K562 (cell line): Measurements from ENCODE around the gene PRTN3. TPM values are rescaled to one million over a fixed set of nuclear protein-coding genes. Genes with fewer than 3 reads are reported as not detected.

Experiments used
- ATF3 ChIP-seq, 2 experiments: fragments of 450-650 bp in 1 of 2; sonication (generic) in 1 of 2; formaldehyde crosslinking in 1 of 2; IDR thresholded peaks in 1 of 2; conservative IDR thresholded peaks in 1 of 2; 2 replicates each; pipeline versions ENCODE4 v1.6.1 to v1.8.1; 2016 to 2023; ENCODE audit warnings: mild to moderate bottlenecking in 2 of 2, moderate library complexity in 2 of 2, inconsistent platforms in 1 of 2, missing genetic modification reagents in 1 of 2
- ELF1 ChIP-seq: fragments of 200-800 bp; sonication (Bioruptor generic); IDR thresholded peaks from 2 replicates; pipeline ENCODE4 v1.6.1; 2016; ENCODE audit warnings: missing genetic modification characterization, missing compliant biosample characterization
- NCOA6 ChIP-seq: fragments of 450-650 bp; IDR thresholded peaks from 2 replicates; pipeline ENCODE4 v1.6.1; 2017; ENCODE audit warnings: mild to moderate bottlenecking
- PHF20 ChIP-seq: fragments of 450-650 bp; IDR thresholded peaks from 2 replicates; pipeline ENCODE4 v1.6.1; 2018; ENCODE audit not compliant: partially characterized antibody
- RB1 ChIP-seq: fragments of 450-650 bp; IDR thresholded peaks from 2 replicates; pipeline ENCODE4 v1.6.1; 2017; ENCODE audit warnings: low read depth, mild to moderate bottlenecking
- SMARCA4 ChIP-seq: fragments of 450-650 bp; IDR thresholded peaks from 2 replicates; pipeline ENCODE4 v1.6.1; 2016
- USF1 ChIP-seq: sonication (generic); formaldehyde crosslinking; IDR thresholded peaks from 2 replicates; pipeline ENCODE4 v1.9.0; 2022; ENCODE audit warnings: mild to moderate bottlenecking, missing genetic modification reagents
- ZNF518B ChIP-seq: fragments of 250-450 bp; sonication (Bioruptor Pico); IDR thresholded peaks from 2 replicates; pipeline ENCODE4 v1.5.0; 2021; ENCODE audit warnings: mild to moderate bottlenecking, moderate library complexity
- polyA plus RNA-seq, 8 experiments: library from polyadenylated mRNA; depleted of rRNA in 4 of 8; stranded (reverse) in 5 of 8; unstranded in 3 of 8; fragments of >200 nt; fragmentation: Nextera tagmentation in 2 of 8; fragmentation: Illumina TruSeq in 1 of 8; extraction: Ambion mirVana in 2 of 8; extraction: Trizol in 1 of 8; gene quantifications; 2 replicates each; pipeline versions ENCODE4 v1.2.1 to v1.2.3, GENCODE V29; 2011 to 2014; ENCODE audit warnings: inconsistent platforms in 1 of 8, missing spikeins in 1 of 8
- total RNA-seq, 7 experiments: library from RNA; depleted of rRNA in 6 of 7; stranded (reverse); fragments of >200 nt in 6 of 7; fragmentation: Illumina TruSeq in 2 of 7; extraction: Trizol in 2 of 7; gene quantifications; 2 replicates each; pipeline versions ENCODE4 v1.2.1 to v1.2.3, GENCODE V29; 2011 to 2021; ENCODE audit warnings: low replicate concordance in 1 of 7
- TF ChIP-seq, protein P1 (sequence below): fragments of 450-650 bp; formaldehyde crosslinking; IDR thresholded peaks from 2 replicates; pipeline ENCODE4 v1.4.0; 2022; ENCODE audit warnings: missing genetic modification characterization
- TF ChIP-seq, protein P2 (sequence below): fragments of 450-650 bp; IDR thresholded peaks from 2 replicates; pipeline ENCODE4 v1.6.1; 2018; ENCODE audit not compliant: partially characterized antibody
- TF ChIP-seq, protein P3 (sequence below): fragments of 450-650 bp; IDR thresholded peaks from 2 replicates; pipeline ENCODE4 v1.6.1; 2017; ENCODE audit warnings: antibody characterized with exemption, mild to moderate bottlenecking

PRTN3 gene
- total and polyA plus RNA-seq, 9 of the 15 experiments (the other 6 are each of a cell fraction or from before 2014, with no cell fraction given): 0.14 to 0.86 (median 0.43) TPM; not detected in 3

DNA sequence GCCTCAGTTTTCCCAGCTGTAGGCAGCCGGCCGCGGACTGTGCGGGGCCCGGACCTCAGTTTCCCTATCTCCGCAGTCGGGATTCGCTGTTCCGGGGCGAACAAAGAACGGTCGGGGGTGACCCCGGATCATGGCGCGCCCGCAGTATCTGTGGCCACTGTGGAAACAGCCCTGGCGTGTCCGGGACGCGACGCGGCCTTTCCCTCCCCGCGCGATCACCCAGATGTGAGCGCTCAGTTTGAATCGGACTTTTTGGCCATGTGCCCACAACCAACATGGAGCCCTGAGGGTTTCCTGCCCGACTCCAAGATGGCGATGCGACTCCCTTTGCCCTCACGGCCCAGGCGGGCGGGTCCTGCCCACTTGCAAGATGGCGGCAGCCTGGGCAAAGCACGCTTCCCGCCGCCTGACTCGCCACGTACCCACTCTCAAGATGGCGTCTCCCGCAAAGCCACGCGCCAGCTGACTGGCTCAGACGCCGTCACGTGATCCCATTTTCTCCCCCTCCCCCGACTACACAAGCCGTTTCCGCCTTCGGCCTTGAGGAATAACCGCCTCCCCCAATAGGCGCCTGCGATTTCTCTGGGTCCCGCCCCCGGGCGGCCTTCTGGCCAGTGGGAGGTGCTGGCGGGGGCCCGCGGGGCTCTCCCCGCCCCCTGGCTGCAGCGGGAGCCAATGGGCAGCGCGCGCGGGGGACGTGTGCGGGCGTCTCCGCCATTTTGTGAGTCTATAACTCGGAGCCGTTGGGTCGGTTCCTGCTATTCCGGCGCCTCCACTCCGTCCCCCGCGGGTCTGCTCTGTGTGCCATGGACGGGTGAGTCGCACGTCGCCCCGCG, 43.9 kb upstream of the PRTN3 start, which contains the start of gene PTBP1 (continued):
- TF ChIP-seq ZNF518B (no peak), RB1 (peak; percentile 48; the same call in 1 of the 2 replicates), ATF3 (IDR thresholded peaks at IDR 0.05) (peak; percentile 59; the same call in 1 of the 2 replicates), ATF3 (CRISPR knock-in tag; conservative IDR thresholded peaks at IDR 0.05) (peak; percentile 82; the same call in 1 of the 2 replicates), USF1 (CRISPR knock-in tag) (peak; percentile 99), ELF1 (tag) (peak; percentile 95), SMARCA4 (no peak), NCOA6 (no peak), PHF20 (peak; percentile 58)
- TF ChIP-seq, protein P1, sequence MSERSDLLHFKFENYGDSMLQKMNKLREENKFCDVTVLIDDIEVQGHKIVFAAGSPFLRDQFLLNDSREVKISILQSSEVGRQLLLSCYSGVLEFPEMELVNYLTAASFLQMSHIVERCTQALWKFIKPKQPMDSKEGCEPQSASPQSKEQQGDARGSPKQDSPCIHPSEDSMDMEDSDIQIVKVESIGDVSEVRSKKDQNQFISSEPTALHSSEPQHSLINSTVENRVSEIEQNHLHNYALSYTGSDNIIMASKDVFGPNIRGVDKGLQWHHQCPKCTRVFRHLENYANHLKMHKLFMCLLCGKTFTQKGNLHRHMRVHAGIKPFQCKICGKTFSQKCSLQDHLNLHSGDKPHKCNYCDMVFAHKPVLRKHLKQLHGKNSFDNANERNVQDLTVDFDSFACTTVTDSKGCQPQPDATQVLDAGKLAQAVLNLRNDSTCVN: no peak
- TF ChIP-seq, protein P2, sequence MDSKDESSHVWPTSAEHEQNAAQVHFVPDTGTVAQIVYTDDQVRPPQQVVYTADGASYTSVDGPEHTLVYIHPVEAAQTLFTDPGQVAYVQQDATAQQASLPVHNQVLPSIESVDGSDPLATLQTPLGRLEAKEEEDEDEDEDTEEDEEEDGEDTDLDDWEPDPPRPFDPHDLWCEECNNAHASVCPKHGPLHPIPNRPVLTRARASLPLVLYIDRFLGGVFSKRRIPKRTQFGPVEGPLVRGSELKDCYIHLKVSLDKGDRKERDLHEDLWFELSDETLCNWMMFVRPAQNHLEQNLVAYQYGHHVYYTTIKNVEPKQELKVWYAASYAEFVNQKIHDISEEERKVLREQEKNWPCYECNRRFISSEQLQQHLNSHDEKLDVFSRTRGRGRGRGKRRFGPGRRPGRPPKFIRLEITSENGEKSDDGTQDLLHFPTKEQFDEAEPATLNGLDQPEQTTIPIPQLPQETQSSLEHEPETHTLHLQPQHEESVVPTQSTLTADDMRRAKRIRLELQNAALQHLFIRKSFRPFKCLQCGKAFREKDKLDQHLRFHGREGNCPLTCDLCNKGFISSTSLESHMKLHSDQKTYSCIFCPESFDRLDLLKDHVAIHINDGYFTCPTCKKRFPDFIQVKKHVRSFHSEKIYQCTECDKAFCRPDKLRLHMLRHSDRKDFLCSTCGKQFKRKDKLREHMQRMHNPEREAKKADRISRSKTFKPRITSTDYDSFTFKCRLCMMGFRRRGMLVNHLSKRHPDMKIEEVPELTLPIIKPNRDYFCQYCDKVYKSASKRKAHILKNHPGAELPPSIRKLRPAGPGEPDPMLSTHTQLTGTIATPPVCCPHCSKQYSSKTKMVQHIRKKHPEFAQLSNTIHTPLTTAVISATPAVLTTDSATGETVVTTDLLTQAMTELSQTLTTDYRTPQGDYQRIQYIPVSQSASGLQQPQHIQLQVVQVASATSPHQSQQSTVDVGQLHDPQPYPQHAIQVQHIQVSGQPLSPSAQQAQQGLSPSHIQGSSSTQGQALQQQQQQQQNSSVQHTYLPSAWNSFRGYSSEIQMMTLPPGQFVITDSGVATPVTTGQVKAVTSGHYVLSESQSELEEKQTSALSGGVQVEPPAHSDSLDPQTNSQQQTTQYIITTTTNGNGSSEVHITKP: peak; percentile 47
- TF ChIP-seq, protein P3, sequence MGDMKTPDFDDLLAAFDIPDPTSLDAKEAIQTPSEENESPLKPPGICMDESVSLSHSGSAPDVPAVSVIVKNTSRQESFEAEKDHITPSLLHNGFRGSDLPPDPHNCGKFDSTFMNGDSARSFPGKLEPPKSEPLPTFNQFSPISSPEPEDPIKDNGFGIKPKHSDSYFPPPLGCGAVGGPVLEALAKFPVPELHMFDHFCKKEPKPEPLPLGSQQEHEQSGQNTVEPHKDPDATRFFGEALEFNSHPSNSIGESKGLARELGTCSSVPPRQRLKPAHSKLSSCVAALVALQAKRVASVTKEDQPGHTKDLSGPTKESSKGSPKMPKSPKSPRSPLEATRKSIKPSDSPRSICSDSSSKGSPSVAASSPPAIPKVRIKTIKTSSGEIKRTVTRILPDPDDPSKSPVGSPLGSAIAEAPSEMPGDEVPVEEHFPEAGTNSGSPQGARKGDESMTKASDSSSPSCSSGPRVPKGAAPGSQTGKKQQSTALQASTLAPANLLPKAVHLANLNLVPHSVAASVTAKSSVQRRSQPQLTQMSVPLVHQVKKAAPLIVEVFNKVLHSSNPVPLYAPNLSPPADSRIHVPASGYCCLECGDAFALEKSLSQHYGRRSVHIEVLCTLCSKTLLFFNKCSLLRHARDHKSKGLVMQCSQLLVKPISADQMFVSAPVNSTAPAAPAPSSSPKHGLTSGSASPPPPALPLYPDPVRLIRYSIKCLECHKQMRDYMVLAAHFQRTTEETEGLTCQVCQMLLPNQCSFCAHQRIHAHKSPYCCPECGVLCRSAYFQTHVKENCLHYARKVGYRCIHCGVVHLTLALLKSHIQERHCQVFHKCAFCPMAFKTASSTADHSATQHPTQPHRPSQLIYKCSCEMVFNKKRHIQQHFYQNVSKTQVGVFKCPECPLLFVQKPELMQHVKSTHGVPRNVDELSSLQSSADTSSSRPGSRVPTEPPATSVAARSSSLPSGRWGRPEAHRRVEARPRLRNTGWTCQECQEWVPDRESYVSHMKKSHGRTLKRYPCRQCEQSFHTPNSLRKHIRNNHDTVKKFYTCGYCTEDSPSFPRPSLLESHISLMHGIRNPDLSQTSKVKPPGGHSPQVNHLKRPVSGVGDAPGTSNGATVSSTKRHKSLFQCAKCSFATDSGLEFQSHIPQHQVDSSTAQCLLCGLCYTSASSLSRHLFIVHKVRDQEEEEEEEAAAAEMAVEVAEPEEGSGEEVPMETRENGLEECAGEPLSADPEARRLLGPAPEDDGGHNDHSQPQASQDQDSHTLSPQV: no peak; the same call in 1 of the 2 replicates
